Measurements from ENCODE around the gene SERP2. TPM values are rescaled to one million over a fixed set of nuclear protein-coding genes. Genes with fewer than 3 reads are reported as not detected.
A peak's percentile ranks its signal among the peaks of the same experiment; 100 is the strongest.

SERP2 gene
- total RNA-seq, 1 donor from 2014 or later = 14.0 TPM

- peak overlapping the region; percentile 98 for H3K27ac Mint-ChIP-seq (ENCODE audit: unreplicated experiment)
- no peaks in the 10 kb centered on the region for H3K9me3 Mint-ChIP-seq
- peak; percentile 5 for TF ChIP-seq CTCF (conservative IDR thresholded peaks at IDR 0.05)
- DNase-seq (ENCODE audit: low read depth, low spot score) = peak; percentile 90
- H3K36me3 Mint-ChIP-seq (ENCODE audit: low read depth) = peaks cover 15% of the 10 kb centered on the region
- H3K4me1 Mint-ChIP-seq = peaks cover 40% of the 10 kb centered on the region
- no peaks in the 10 kb centered on the region for H3K27me3 Mint-ChIP-seq (ENCODE audit: low read depth)
- H3K4me3 Mint-ChIP-seq = peak overlapping the region; percentile 99
Measured at GRCh38 chr13:44436589-44437337, 63.1 kb downstream of the SERP2 start.

GRCh38 chr13:44437356-44438233, 64.0 kb downstream of the SERP2 start:
- TF ChIP-seq CTCF (conservative IDR thresholded peaks at IDR 0.05) = peak; percentile 77
- peaks cover 15% of the 10 kb centered on the region for H3K36me3 Mint-ChIP-seq (ENCODE audit: low read depth)
- H3K4me1 Mint-ChIP-seq = peaks cover 37% of the 10 kb centered on the region
- H3K27ac Mint-ChIP-seq (ENCODE audit: unreplicated experiment) = peak overlapping the region; percentile 66
- no peaks in the 10 kb centered on the region for H3K9me3 Mint-ChIP-seq
- no peak for DNase-seq (ENCODE audit: low read depth, low spot score)
- H3K4me3 Mint-ChIP-seq = peak overlapping the region; percentile 99
- no peaks in the 10 kb centered on the region for H3K27me3 Mint-ChIP-seq (ENCODE audit: low read depth)

- Mint-ChIP-seq H3K36me3 (ENCODE audit: low read depth) (peaks cover 12% of the 10 kb centered on the region), H3K27ac (ENCODE audit: unreplicated experiment) (no peak overlapping the region), H3K4me1 (peaks cover 31% of the 10 kb centered on the region), H3K9me3 (no peaks in the 10 kb centered on the region), H3K4me3 (peak overlapping the region; percentile 99), H3K27me3 (ENCODE audit: low read depth) (no peaks in the 10 kb centered on the region)
- TF ChIP-seq CTCF (conservative IDR thresholded peaks at IDR 0.05) = no peak
- DNase-seq (ENCODE audit: low read depth, low spot score) = no peak
Measured at GRCh38 chr13:44438234-44438579, 64.6 kb downstream of the SERP2 start.

GRCh38 chr13:44439452-44440024, 65.9 kb downstream of the SERP2 start:
- Mint-ChIP-seq H3K4me1 (peaks cover 17% of the 10 kb centered on the region), H3K27me3 (ENCODE audit: low read depth) (no peaks in the 10 kb centered on the region), H3K4me3 (no peak overlapping the region), H3K9me3 (no peaks in the 10 kb centered on the region), H3K36me3 (ENCODE audit: low read depth) (peaks cover 7% of the 10 kb centered on the region), H3K27ac (ENCODE audit: unreplicated experiment) (no peak overlapping the region)
- no peak for TF ChIP-seq CTCF (conservative IDR thresholded peaks at IDR 0.05)
- DNase-seq (ENCODE audit: low read depth, low spot score) = no peak

- Mint-ChIP-seq H3K4me1 (peaks cover 12% of the 10 kb centered on the region), H3K4me3 (no peak overlapping the region), H3K27me3 (ENCODE audit: low read depth) (no peaks in the 10 kb centered on the region), H3K36me3 (ENCODE audit: low read depth) (peaks cover 5% of the 10 kb centered on the region), H3K9me3 (no peaks in the 10 kb centered on the region), H3K27ac (ENCODE audit: unreplicated experiment) (no peak overlapping the region)
- no peak for DNase-seq (ENCODE audit: low read depth, low spot score)
- no peak for TF ChIP-seq CTCF (conservative IDR thresholded peaks at IDR 0.05)
Measured at GRCh38 chr13:44440046-44440608, 66.5 kb downstream of the SERP2 start.

Data from neural crest cell (in vitro differentiated cells).